Keratinocyte (primary cell): Measurements from ENCODE around the gene HIP1. TPM values are rescaled to one million over a fixed set of nuclear protein-coding genes. Genes with fewer than 3 reads are reported as not detected.
"Not testable (repeated sequence)": the region's sequence is repeated elsewhere in the genome, so short reads cannot be mapped to it uniquely, and the experiment has no call there.

Source experiments
- DNase-seq: peaks from one replicate; pipeline ENCODE4 v3.0.0-alpha.2; 2011; ENCODE audit warnings: low read depth, missing footprints, low spot score
- FAIRE-seq: peaks from 2 replicates; lab custom pipeline; 2011; peaks lifted over from hg19 to GRCh38; lab: Jason Lieb, UNC
- H2AFZ ChIP-seq: 2 replicates; pipeline ENCODE4 v1.6.0; 2012; ENCODE audit warnings: low read length, control low read depth, inconsistent platforms; ENCODE audit not compliant: control insufficient read depth
- H3K27ac ChIP-seq: 2 replicates; pipeline ENCODE4 v1.5.1; 2011; ENCODE audit warnings: low read length; ENCODE audit not compliant: control insufficient read depth, insufficient read depth
- H3K27me3 ChIP-seq: 3 replicates; pipeline ENCODE4 v1.6.0; 2011; ENCODE audit warnings: low read length; ENCODE audit not compliant: control insufficient read depth, insufficient read depth; ENCODE audit errors: extremely low read depth
- H3K36me3 ChIP-seq, 2 experiments: 2 replicates in 1 of 2; 3 replicates in 1 of 2; pipeline ENCODE4 v1.5.1; 2011; ENCODE audit warnings: low read length in 2 of 2, mild to moderate bottlenecking in 1 of 2; ENCODE audit not compliant: control insufficient read depth in 2 of 2, insufficient read depth in 2 of 2; ENCODE audit errors: extremely low read depth in 1 of 2
- H3K4me1 ChIP-seq: 3 replicates; pipeline ENCODE4 v1.5.1; 2011; ENCODE audit warnings: low read length; ENCODE audit not compliant: control insufficient read depth, insufficient read depth; ENCODE audit errors: extremely low read depth
- H3K4me2 ChIP-seq: 3 replicates; pipeline ENCODE4 v1.6.0; 2011; ENCODE audit warnings: low read depth, low read length; ENCODE audit not compliant: control insufficient read depth, insufficient read depth; ENCODE audit errors: extremely low read depth
- H3K4me3 ChIP-seq, 3 experiments: fragments of 200-600 bp in 1 of 3; sonication (generic) in 1 of 3; 2 replicates in 2 of 3; 3 replicates in 1 of 3; pipeline ENCODE4 v1.5.1; 2011 to 2016; ENCODE audit warnings: low read length in 3 of 3, mild to moderate bottlenecking in 3 of 3, control low read depth in 2 of 3, inconsistent platforms in 1 of 3, low read depth in 1 of 3, mixed read lengths in 1 of 3, mixed run types in 1 of 3, moderate library complexity in 1 of 3; ENCODE audit not compliant: control insufficient read depth in 2 of 3, insufficient read depth in 2 of 3; ENCODE audit errors: extremely low read depth in 1 of 3
- H3K79me2 ChIP-seq: 2 replicates; pipeline ENCODE4 v1.6.0; 2012; ENCODE audit warnings: low read length; ENCODE audit not compliant: control insufficient read depth, insufficient read depth
- H3K9ac ChIP-seq: 3 replicates; pipeline ENCODE4 v1.6.0; 2011; ENCODE audit warnings: low read length; ENCODE audit not compliant: control insufficient read depth, insufficient read depth; ENCODE audit errors: extremely low read depth
- H3K9me1 ChIP-seq: 3 replicates; pipeline ENCODE4 v1.6.0; 2011; ENCODE audit warnings: low read length; ENCODE audit not compliant: control insufficient read depth, insufficient read depth; ENCODE audit errors: extremely low read depth
- H3K9me3 ChIP-seq: 2 replicates; pipeline ENCODE4 v1.5.1; 2012; ENCODE audit warnings: low read depth, low read length; ENCODE audit not compliant: control insufficient read depth
- H4K20me1 ChIP-seq: 3 replicates; pipeline ENCODE4 v1.6.0; 2011; ENCODE audit warnings: low read length; ENCODE audit not compliant: control insufficient read depth, insufficient read depth; ENCODE audit errors: extremely low read depth
- EZH2 ChIP-seq: IDR thresholded peaks from one replicate; pipeline ENCODE4 v1.6.1; 2012; ENCODE audit warnings: inconsistent platforms, mild to moderate bottlenecking, low read length, moderate library complexity
- dilution Hi-C: fragments of 300-500 bp; cut with MboI; formaldehyde crosslinking; loops from one replicate; pipeline ENCODE4 v1.7.0; 2020; ENCODE audit warnings: low sequenced_read_pairs; ENCODE audit not compliant: extremely low pct_ligation_motif_present
- polyA plus RNA-seq, 5 experiments: library from polyadenylated mRNA; depleted of rRNA in 3 of 5; stranded (reverse) in 3 of 5; stranded (forward) in 1 of 5; unstranded in 1 of 5; fragments of >200 nt; gene quantifications; 1 replicate in 1 of 5; 2 replicates in 3 of 5; 3 replicates in 1 of 5; pipeline versions ENCODE4 v1.2.1 to v1.2.3, GENCODE V29; 2011 to 2012; ENCODE audit warnings: missing spikeins in 2 of 5, low read depth in 1 of 5, low replicate concordance in 1 of 5
- TF ChIP-seq, protein P1 (sequence below), 3 experiments: IDR thresholded peaks in 1 of 3; conservative IDR thresholded peaks in 1 of 3; optimal IDR thresholded peaks in 1 of 3; 2 replicates in 2 of 3; 3 replicates in 1 of 3; pipeline versions ENCODE3 to v1.5.1; 2011; ENCODE audit warnings: low read length in 3 of 3, mild to moderate bottlenecking in 3 of 3, moderate library complexity in 2 of 3, control low read depth in 1 of 3, inconsistent platforms in 1 of 3; ENCODE audit not compliant: insufficient read depth in 2 of 3; ENCODE audit errors: extremely low read depth in 1 of 3

The HIP1 gene
- polyA plus RNA-seq, 1 donor (not counting 4 experiments of a cell fraction or from before 2014, with no cell fraction given) = 5.0 TPM

DNA sequence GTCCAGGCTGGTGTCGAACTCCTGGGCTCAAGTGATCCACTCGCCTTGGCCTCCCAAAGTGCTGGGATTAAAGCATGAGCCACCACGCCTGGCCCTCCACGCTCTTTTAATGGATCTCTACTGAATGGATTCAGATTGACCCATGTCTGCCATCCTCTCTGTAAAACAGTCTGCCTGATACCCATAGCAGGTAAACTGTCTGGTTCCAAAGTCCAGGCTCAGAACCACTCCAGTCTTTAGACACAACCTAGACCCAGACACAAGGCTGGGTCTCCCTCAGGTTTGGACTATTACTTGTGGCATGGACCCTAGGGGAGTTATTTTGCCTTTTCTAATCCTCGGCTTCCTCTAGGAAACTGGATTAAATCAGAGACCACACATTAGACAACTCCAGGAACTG is 19.1 kb downstream of the HIP1 start:
- DNase-seq (no peak), FAIRE-seq (no peak)
- dilution Hi-C loops = no loop called here
- no peak overlapping the region for H2AFZ ChIP-seq
- H4K20me1 ChIP-seq = no peaks in the 10 kb centered on the region
- no peaks in the 10 kb centered on the region for H3K36me3 ChIP-seq
- no peaks in the 10 kb centered on the region for H3K9me1 ChIP-seq
- no peak overlapping the region for H3K4me2 ChIP-seq
- H3K79me2 ChIP-seq = no peaks in the 10 kb centered on the region
- no peak overlapping the region for H3K4me3 ChIP-seq
- no peaks in the 10 kb centered on the region for H3K9me3 ChIP-seq
- TF ChIP-seq, protein P1, sequence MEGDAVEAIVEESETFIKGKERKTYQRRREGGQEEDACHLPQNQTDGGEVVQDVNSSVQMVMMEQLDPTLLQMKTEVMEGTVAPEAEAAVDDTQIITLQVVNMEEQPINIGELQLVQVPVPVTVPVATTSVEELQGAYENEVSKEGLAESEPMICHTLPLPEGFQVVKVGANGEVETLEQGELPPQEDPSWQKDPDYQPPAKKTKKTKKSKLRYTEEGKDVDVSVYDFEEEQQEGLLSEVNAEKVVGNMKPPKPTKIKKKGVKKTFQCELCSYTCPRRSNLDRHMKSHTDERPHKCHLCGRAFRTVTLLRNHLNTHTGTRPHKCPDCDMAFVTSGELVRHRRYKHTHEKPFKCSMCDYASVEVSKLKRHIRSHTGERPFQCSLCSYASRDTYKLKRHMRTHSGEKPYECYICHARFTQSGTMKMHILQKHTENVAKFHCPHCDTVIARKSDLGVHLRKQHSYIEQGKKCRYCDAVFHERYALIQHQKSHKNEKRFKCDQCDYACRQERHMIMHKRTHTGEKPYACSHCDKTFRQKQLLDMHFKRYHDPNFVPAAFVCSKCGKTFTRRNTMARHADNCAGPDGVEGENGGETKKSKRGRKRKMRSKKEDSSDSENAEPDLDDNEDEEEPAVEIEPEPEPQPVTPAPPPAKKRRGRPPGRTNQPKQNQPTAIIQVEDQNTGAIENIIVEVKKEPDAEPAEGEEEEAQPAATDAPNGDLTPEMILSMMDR (optimal IDR thresholded peaks at IDR 0.05 in 1 of 3, IDR thresholded peaks at IDR 0.05 in 1 of 3, conservative IDR thresholded peaks at IDR 0.05 in 1 of 3; ENCODE audit: extremely low read depth in 1 of 3, insufficient read depth in 2 of 3, low read length in 3 of 3) = no peak
- no peak for TF ChIP-seq EZH2
- no peak overlapping the region for H3K27ac ChIP-seq
- H3K27me3 ChIP-seq = no peaks in the 10 kb centered on the region
- no peak overlapping the region for H3K9ac ChIP-seq
- peaks cover 3% of the 10 kb centered on the region for H3K4me1 ChIP-seq

DNA sequence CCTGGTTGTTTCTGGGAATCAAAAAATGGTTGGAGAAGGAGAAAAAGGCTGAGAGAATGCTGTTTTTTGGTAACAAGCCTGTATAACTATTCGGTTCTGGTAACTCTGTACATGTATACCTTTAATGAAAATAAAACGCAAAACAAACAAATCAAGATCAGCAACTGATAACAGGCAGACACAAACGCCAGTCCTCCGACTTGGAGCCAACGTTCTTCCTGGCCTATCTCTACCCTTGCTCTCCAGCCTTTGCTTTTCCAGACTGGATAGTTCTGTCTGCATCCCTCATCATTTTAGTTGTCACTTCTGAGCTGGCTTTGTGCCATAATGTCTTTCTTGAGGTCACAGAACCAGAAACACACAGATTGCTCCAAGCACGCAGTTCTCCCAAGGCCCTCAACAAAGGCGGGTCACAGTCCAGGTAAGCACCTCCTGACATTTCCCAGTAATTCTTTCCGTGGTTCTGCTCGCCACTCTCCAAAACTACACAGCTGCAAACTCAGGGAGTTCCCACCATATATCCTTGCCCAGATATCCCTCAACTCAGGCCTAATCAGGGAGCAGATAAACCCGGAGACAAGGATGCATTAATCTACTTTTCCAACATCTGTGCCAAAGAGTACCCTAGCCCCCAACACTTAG is 20.2 kb downstream of the HIP1 start:
- Histone ChIP-seq H2AFZ (no peak overlapping the region), H4K20me1 (no peaks in the 10 kb centered on the region), H3K9me1 (no peaks in the 10 kb centered on the region), H3K4me3 (no peak overlapping the region), H3K79me2 (no peaks in the 10 kb centered on the region), H3K4me2 (no peak overlapping the region), H3K9ac (no peak overlapping the region), H3K27me3 (no peaks in the 10 kb centered on the region), H3K27ac (no peak overlapping the region), H3K9me3 (no peaks in the 10 kb centered on the region), H3K36me3 (no peaks in the 10 kb centered on the region), H3K4me1 (peaks cover 3% of the 10 kb centered on the region)
- dilution Hi-C loops = no loop called here
- no peak for DNase-seq
- no peak for FAIRE-seq
- TF ChIP-seq EZH2 = no peak
- TF ChIP-seq, protein P1 (optimal IDR thresholded peaks at IDR 0.05 in 1 of 3, IDR thresholded peaks at IDR 0.05 in 1 of 3, conservative IDR thresholded peaks at IDR 0.05 in 1 of 3; ENCODE audit: extremely low read depth in 1 of 3, insufficient read depth in 2 of 3, low read length in 3 of 3) = no peak

DNA sequence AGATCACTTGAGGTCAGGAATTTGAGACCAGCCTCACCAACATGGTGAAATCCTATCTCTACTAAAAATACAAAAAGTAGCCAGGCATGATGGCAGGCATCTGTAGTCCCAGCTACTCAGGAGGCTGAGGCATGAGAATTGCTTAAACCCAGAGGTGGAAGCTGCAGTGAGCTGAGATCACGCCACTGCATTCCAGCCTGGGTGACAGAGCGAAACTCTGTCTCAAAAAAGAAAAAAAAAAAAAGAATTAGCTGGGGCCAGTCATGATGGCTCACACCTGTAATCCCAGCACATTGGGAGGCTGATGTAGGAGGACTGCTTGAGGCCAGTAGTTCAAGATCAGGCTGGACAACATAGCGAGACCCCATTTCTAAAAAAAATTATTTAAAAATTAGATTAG is 21.0 kb downstream of the HIP1 start:
- H3K9ac ChIP-seq, H3K36me3 ChIP-seq, H3K9me1 ChIP-seq, H3K27me3 ChIP-seq, H2AFZ ChIP-seq, H4K20me1 ChIP-seq, H3K27ac ChIP-seq, DNase-seq, dilution Hi-C loops, H3K9me3 ChIP-seq, H3K79me2 ChIP-seq, H3K4me1 ChIP-seq, H3K4me3 ChIP-seq, H3K4me2 ChIP-seq, FAIRE-seq: not testable (repeated sequence)
